IMR-90 (cell line): Measurements from ENCODE around the gene CLDN24.

ENCODE experiments used
- CTCF ChIP-seq: conservative IDR thresholded peaks from 2 replicates; pipeline ENCODE4 v1.5.1; 2012; ENCODE audit warnings: mild to moderate bottlenecking, low read depth, low read length, improper control_type of control experiment
- MAFK ChIP-seq: IDR thresholded peaks from 2 replicates; pipeline ENCODE4 v1.6.1; 2012; ENCODE audit warnings: low read depth, low read length, improper control_type of control experiment
- POLR2A ChIP-seq: IDR thresholded peaks from 2 replicates; pipeline ENCODE4 v1.6.1; 2012; ENCODE audit warnings: mild to moderate bottlenecking, low read depth, low read length
- SMC3 ChIP-seq: fragments of 150-350 bp; IDR thresholded peaks from 2 replicates; pipeline ENCODE4 v1.6.1; 2016; ENCODE audit warnings: low read depth, mild to moderate bottlenecking, antibody characterized with exemption, low read length, moderate library complexity

DNA sequence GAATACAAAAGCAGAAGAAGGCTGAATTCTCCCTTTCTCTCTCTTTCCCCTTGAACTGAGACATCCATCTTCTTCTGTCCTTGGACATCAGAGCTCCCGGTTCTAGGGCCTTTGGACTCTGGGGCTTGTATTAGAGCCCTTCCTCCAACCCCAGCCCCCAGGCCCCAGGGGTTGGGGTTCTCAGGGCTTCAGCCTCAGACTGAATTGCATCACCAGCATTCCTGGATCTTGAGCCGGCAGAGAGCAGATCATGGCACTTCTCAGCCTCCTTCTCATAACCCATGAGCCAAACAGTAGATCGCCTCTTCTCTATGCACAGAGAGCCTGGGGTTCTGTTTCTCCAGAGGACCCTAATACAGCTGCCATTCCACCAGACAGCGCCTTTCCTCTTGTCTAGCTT, 25.3 kb upstream of the CLDN24 start:
- no peak for TF ChIP-seq CTCF
- no peak for TF ChIP-seq POLR2A
- no peak for TF ChIP-seq MAFK
- TF ChIP-seq SMC3: no peak
